Small intestine (tissue), 7 donors: ENCODE measurements around the gene TMEM52B. TPM values are rescaled to one million over a fixed set of nuclear protein-coding genes. Genes with fewer than 3 reads are reported as not detected.
"Not testable (repeated sequence)": the region's sequence is repeated elsewhere in the genome, so short reads cannot be mapped to it uniquely, and the experiment has no call there.

ENCODE experiments used
- DNase-seq, 2 donors: peaks; one replicate each; pipeline versions ENCODE4 v3.0.0 to v3.0.0-alpha.2; 2013
- FAIRE-seq: peaks from 2 replicates; lab custom pipeline; 2012; peaks lifted over from hg19 to GRCh38; lab: Jason Lieb, UNC
- H3K27ac ChIP-seq, 3 donors: one replicate each; pipeline ENCODE4 v1.5.1; 2013; ENCODE audit warnings: low read length in 2 of 3, mild to moderate bottlenecking in 2 of 3, control low read depth in 1 of 3, inconsistent platforms in 1 of 3, low read depth in 1 of 3, moderate library complexity in 1 of 3
- H3K27me3 ChIP-seq, 3 donors: one replicate each; pipeline ENCODE4 v1.6.1; 2013; ENCODE audit warnings: low read length in 3 of 3, inconsistent platforms in 1 of 3; ENCODE audit not compliant: control insufficient read depth in 3 of 3, insufficient read depth in 3 of 3
- H3K36me3 ChIP-seq, 3 donors: one replicate each; pipeline ENCODE4 v1.6.1; 2013; ENCODE audit warnings: low read length in 3 of 3, inconsistent platforms in 1 of 3, low read depth in 1 of 3, mild to moderate bottlenecking in 1 of 3, moderate library complexity in 1 of 3; ENCODE audit not compliant: control insufficient read depth in 3 of 3, insufficient read depth in 2 of 3
- H3K4me1 ChIP-seq, 3 donors: one replicate each; pipeline ENCODE4 v1.6.1; 2013; ENCODE audit warnings: low read length in 2 of 3, inconsistent platforms in 1 of 3, low read depth in 1 of 3, mild to moderate bottlenecking in 1 of 3, moderate library complexity in 1 of 3; ENCODE audit not compliant: control insufficient read depth in 3 of 3, insufficient read depth in 2 of 3
- H3K4me3 ChIP-seq, 3 donors: one replicate each; pipeline ENCODE4 v1.5.1; 2013; ENCODE audit warnings: low read length in 3 of 3, control low read depth in 1 of 3, inconsistent platforms in 1 of 3, low read depth in 1 of 3, mild to moderate bottlenecking in 1 of 3, moderate library complexity in 1 of 3
- H3K9me3 ChIP-seq, 2 donors: one replicate each; pipeline ENCODE4 v1.6.1; 2013; ENCODE audit warnings: low read depth in 1 of 2, low read length in 1 of 2; ENCODE audit not compliant: control insufficient read depth in 2 of 2, insufficient read depth in 1 of 2
- WGBS, 3 donors: extraction: QIAGEN DNeasy Blood & Tissue Kit; methylation state at CpG; one replicate each; pipeline ENCODE4 v1.1.7; 2013; 5-methylcytosine and 5-hydroxymethylcytosine counted together
- polyA plus RNA-seq, 4 donors: library from polyadenylated mRNA; stranded (reverse) in 3 of 4; unstranded in 1 of 4; fragments of 200-250 nt in 3 of 4; fragments of 120-200 nt in 1 of 4; gene quantifications; one replicate each; pipeline versions ENCODE4 v1.2.1 to v1.2.3, GENCODE V29; 2013
- donor health status: healthy with polysubstance abuse.
- donor health status: control.
- donor health status: control.
- donor health status: Bipolar disorder and iron deficiency.
- donor health status: healthy.

TMEM52B gene
- polyA plus RNA-seq, 4 donors: 0.10 to 0.25 TPM; not detected in 2

GRCh38 chr12:10218021-10218420 is 39.2 kb downstream of the TMEM52B start:
- WGBS, 3 donors: 89 to 92% (median 91%) methylated on average over 6 of the region's 6 CpGs
- peaks cover 9 to 24% (median 10%) of the 10 kb centered on the region in 3 donors for H3K36me3 ChIP-seq

GRCh38 chr12:10220398-10221077 is 41.7 kb downstream of the TMEM52B start:
- 63 to 69% (median 65%) methylated on average over 8 of the region's 8 CpGs for WGBS, 3 donors
- no peak overlapping the region for H3K27ac ChIP-seq
- FAIRE-seq (no peak), DNase-seq (no peak)
- peaks cover 9 to 24% (median 10%) of the 10 kb centered on the region in 3 donors for H3K36me3 ChIP-seq
- no peaks in the 10 kb centered on the region for H3K9me3 ChIP-seq
- H3K4me1 ChIP-seq: peaks cover 0 to 1% (median 0%) of the 10 kb centered on the region in 3 donors
- H3K4me3 ChIP-seq: no peak overlapping the region
- no peaks in the 10 kb centered on the region for H3K27me3 ChIP-seq

More at GRCh38 chr12:10218021-10218420, 39.2 kb downstream of the TMEM52B start:
- H3K27ac ChIP-seq: no peak overlapping the region
- FAIRE-seq: no peak
- no peaks in the 10 kb centered on the region for H3K9me3 ChIP-seq
- no peak overlapping the region for H3K4me3 ChIP-seq
- no peak for DNase-seq
- H3K27me3 ChIP-seq: no peaks in the 10 kb centered on the region
- peaks cover 2 to 16% (median 2%) of the 10 kb centered on the region in 3 donors for H3K4me1 ChIP-seq

GRCh38 chr12:10221846-10222245 is 43.0 kb downstream of the TMEM52B start:
- Histone ChIP-seq H3K4me3 (no peak overlapping the region), H3K36me3 (peaks cover 9 to 20% (median 10%) of the 10 kb centered on the region in 3 donors), H3K27ac (no peak overlapping the region), H3K27me3 (no peaks in the 10 kb centered on the region), H3K4me1 (no peaks in the 10 kb centered on the region), H3K9me3 (no peaks in the 10 kb centered on the region)
- WGBS, 3 donors: 91 to 97% (median 96%) methylated on average over 5 of the region's 5 CpGs
- no peak for FAIRE-seq
- no peak for DNase-seq

- H3K36me3 ChIP-seq: peaks cover 9 to 14% (median 10%) of the 10 kb centered on the region in 3 donors
- 77 to 87% (median 79%) methylated on average over 5 of the region's 5 CpGs for WGBS, 3 donors
Observed at GRCh38 chr12:10223208-10223607, 44.4 kb downstream of the TMEM52B start.

GRCh38 chr12:10225426-10225825 is 46.6 kb downstream of the TMEM52B start:
- H3K4me3 ChIP-seq, H3K4me1 ChIP-seq, H3K9me3 ChIP-seq, DNase-seq, FAIRE-seq, H3K27me3 ChIP-seq, H3K36me3 ChIP-seq, H3K27ac ChIP-seq: not testable (repeated sequence)
- 93 to 96% (median 93%) methylated on average over 15 to 22 of the region's 26 CpGs for WGBS, 3 donors

More at GRCh38 chr12:10223208-10223607, 44.4 kb downstream of the TMEM52B start:
- Histone ChIP-seq H3K9me3 (no peaks in the 10 kb centered on the region), H3K4me3 (no peak overlapping the region), H3K27ac (no peak overlapping the region), H3K27me3 (no peaks in the 10 kb centered on the region), H3K4me1 (no peaks in the 10 kb centered on the region)
- FAIRE-seq (no peak), DNase-seq (no peak)

- no peak overlapping the region for H3K4me3 ChIP-seq
- DNase-seq (no peak), FAIRE-seq (no peak)
- H3K27ac ChIP-seq: no peak overlapping the region
- 83 to 96% (median 92%) methylated on average over 4 to 6 of the region's 6 CpGs for WGBS, 3 donors
- no peaks in the 10 kb centered on the region for H3K9me3 ChIP-seq
- H3K27me3 ChIP-seq: no peaks in the 10 kb centered on the region
- peaks cover 4 to 9% (median 6%) of the 10 kb centered on the region in 3 donors for H3K36me3 ChIP-seq
- no peaks in the 10 kb centered on the region for H3K4me1 ChIP-seq
Observed at GRCh38 chr12:10226086-10226485, 47.3 kb downstream of the TMEM52B start.

GRCh38 chr12:10226731-10227130 is 47.9 kb downstream of the TMEM52B start:
- Histone ChIP-seq H3K27me3 (no peaks in the 10 kb centered on the region), H3K36me3 (peaks cover 2 to 9% (median 5%) of the 10 kb centered on the region in 3 donors), H3K27ac (no peak overlapping the region), H3K4me3 (no peak overlapping the region), H3K4me1 (no peaks in the 10 kb centered on the region), H3K9me3 (no peaks in the 10 kb centered on the region)
- WGBS, 3 donors: 79 to 88% (median 83%) methylated on average over 1 of the region's 1 CpG
- FAIRE-seq (no peak), DNase-seq (no peak)

GRCh38 chr12:10227648-10228047 is 48.8 kb downstream of the TMEM52B start:
- DNase-seq (no peak), FAIRE-seq (no peak)
- peaks cover 0 to 2% (median 2%) of the 10 kb centered on the region in 3 donors for H3K36me3 ChIP-seq
- H3K27me3 ChIP-seq: no peaks in the 10 kb centered on the region
- no peak overlapping the region for H3K4me3 ChIP-seq
- no peaks in the 10 kb centered on the region for H3K9me3 ChIP-seq
- no peak overlapping the region for H3K27ac ChIP-seq
- no peaks in the 10 kb centered on the region for H3K4me1 ChIP-seq
- WGBS, 3 donors: 47 to 64% (median 56%) methylated on average over 1 of the region's 1 CpG
